Measurements from ENCODE around the gene FAM47E. TPM values are rescaled to one million over a fixed set of nuclear protein-coding genes. Genes with fewer than 3 reads are reported as not detected.
"Not testable (repeated sequence)": the region's sequence is repeated elsewhere in the genome, so short reads cannot be mapped to it uniquely, and the experiment has no call there.

Gene FAM47E
- total and polyA plus RNA-seq, 9 of the 15 experiments (the other 6 are each of a cell fraction or from before 2014, with no cell fraction given), result 3.7 to 15.6 (median 6.4) TPM

- BruUV-seq (replicated peaks); H3K36me3 ChIP-seq (ENCODE audit: control insufficient read depth, insufficient read depth, low read length); H3K9me1 ChIP-seq (ENCODE audit: control insufficient read depth, insufficient read depth, low read length); H3K9me3 ChIP-seq (replicated peaks; ENCODE audit: control insufficient read depth, insufficient read depth, low read depth, low read length); H3K27me3 ChIP-seq (ENCODE audit: control insufficient read depth in 2 of 2, insufficient read depth in 2 of 2, low read length in 2 of 2); H3K79me2 ChIP-seq (ENCODE audit: control insufficient read depth, insufficient read depth, low read length); H3K9ac ChIP-seq (ENCODE audit: insufficient read depth in 1 of 2, low read depth in 2 of 2, low read length in 2 of 2); H3K4me1 ChIP-seq (replicated peaks in 1 of 2; ENCODE audit: control insufficient read depth in 2 of 2, insufficient read depth in 2 of 2, low read length in 2 of 2); H4K20me1 ChIP-seq (replicated peaks; ENCODE audit: control insufficient read depth, insufficient read depth, low read length); H3K27ac ChIP-seq (ENCODE audit: extremely low read depth, low read depth, low read length); DNase-seq (ENCODE audit: extremely low read depth in 1 of 4, low spot score in 3 of 4); CTCF ChIA-PET (ENCODE audit: low intra/inter-chr PET ratio); H3K4me3 ChIP-seq; intact Hi-C loops (cut with micrococcal nuclease); in situ Hi-C loops (cut with MboI); ATAC-seq; H3K4me2 ChIP-seq (ENCODE audit: insufficient read depth, low read length); FAIRE-seq: not testable (repeated sequence)
- 16% methylated on average over 3 of the region's 3 CpGs for WGBS (ENCODE audit: insufficient coverage, low coverage, missing lambda C conversion rate)
- POLR2A ChIA-PET, result interaction anchor here (0.6 kb wide), 1 partner anchor 469 kb away, joined by 3 read pairs; no protein-coding TSS in a partner anchor
- H2AFZ ChIP-seq (ENCODE audit: low read depth, low read length), result peak overlapping the region; percentile 45; the same call in 1 of the 2 replicates
Observed at GRCh38 chr4:76287811-76288210, 36.3 kb downstream of the FAM47E start.

- ChIA-PET CTCF (ENCODE audit: low intra/inter-chr PET ratio) (no interaction called here), POLR2A (no interaction called here)
- H3K79me2 ChIP-seq (ENCODE audit: control insufficient read depth, insufficient read depth, low read length), result no peaks in the 10 kb centered on the region
- no peak overlapping the region for H3K4me2 ChIP-seq (ENCODE audit: insufficient read depth, low read length)
- no peaks in the 10 kb centered on the region for H3K27me3 ChIP-seq (ENCODE audit: control insufficient read depth in 2 of 2, insufficient read depth in 2 of 2, low read length in 2 of 2)
- no peaks in the 10 kb centered on the region for H3K9me1 ChIP-seq (ENCODE audit: control insufficient read depth, insufficient read depth, low read length)
- no TSS peak for BruUV-seq (replicated peaks)
- no peak overlapping the region for H2AFZ ChIP-seq (ENCODE audit: low read depth, low read length)
- no peak overlapping the region for H3K27ac ChIP-seq (ENCODE audit: extremely low read depth, low read depth, low read length)
- WGBS (ENCODE audit: insufficient coverage, low coverage, missing lambda C conversion rate), result 56% methylated on average over 3 of the region's 3 CpGs
- in situ Hi-C loops (cut with MboI), result no loop called here
- no peak overlapping the region for H3K9ac ChIP-seq (ENCODE audit: insufficient read depth in 1 of 2, low read depth in 2 of 2, low read length in 2 of 2)
- no peak overlapping the region for H3K4me3 ChIP-seq
- DNase-seq (ENCODE audit: extremely low read depth in 1 of 4, low spot score in 3 of 4) (no peak), FAIRE-seq (no peak), ATAC-seq (no peak)
- peaks cover 0 to 11% of the 10 kb centered on the region in 2 experiments; a peak in 3 of 5 replicates for H3K4me1 ChIP-seq (replicated peaks in 1 of 2; ENCODE audit: control insufficient read depth in 2 of 2, insufficient read depth in 2 of 2, low read length in 2 of 2)
- intact Hi-C loops (cut with micrococcal nuclease), result no loop called here
- H4K20me1 ChIP-seq (replicated peaks; ENCODE audit: control insufficient read depth, insufficient read depth, low read length), result no peaks in the 10 kb centered on the region
- peaks cover 5% of the 10 kb centered on the region; the same call in 1 of the 2 replicates for H3K9me3 ChIP-seq (replicated peaks; ENCODE audit: control insufficient read depth, insufficient read depth, low read depth, low read length)
- no peaks in the 10 kb centered on the region for H3K36me3 ChIP-seq (ENCODE audit: control insufficient read depth, insufficient read depth, low read length)
- no peak for TF ChIP-seq ZNF644 (tag; IDR thresholded peaks at IDR 0.05; ENCODE audit: low read depth)
- no peak for TF ChIP-seq ZBTB8A (IDR thresholded peaks at IDR 0.05; ENCODE audit: partially characterized antibody)
- no peak for TF ChIP-seq ZNF24 (IDR thresholded peaks at IDR 0.05)
- TF ChIP-seq ZNF551 (CRISPR knock-in tag; IDR thresholded peaks at IDR 0.05), result no peak
- no peak for TF ChIP-seq ID3 (CRISPR knock-in tag; IDR thresholded peaks at IDR 0.05)
- TF ChIP-seq ID3 (tag; IDR thresholded peaks at IDR 0.05), result no peak
- TF ChIP-seq RFX1 (IDR thresholded peaks at IDR 0.05), result no peak
- no peak for TF ChIP-seq TCF3 (CRISPR knock-in tag; IDR thresholded peaks at IDR 0.05)
- TF ChIP-seq NR4A1 (CRISPR knock-in tag; IDR thresholded peaks at IDR 0.05), result no peak
- no peak for TF ChIP-seq NR4A1 (tag; IDR thresholded peaks at IDR 0.05)
- TF ChIP-seq PRMT5 (CRISPR knock-in tag; IDR thresholded peaks at IDR 0.05), result no peak
- no peak for TF ChIP-seq RBM34 (IDR thresholded peaks at IDR 0.05; ENCODE audit: borderline replicate concordance, insufficient read depth, low read length)
- no peak for TF ChIP-seq MBD1 (CRISPR knock-in tag; IDR thresholded peaks at IDR 0.05)
Observed at GRCh38 chr4:76292730-76293129, 41.2 kb downstream of the FAM47E start.
